ENCODE measurements around the gene SLC39A7. TPM values are rescaled to one million over a fixed set of nuclear protein-coding genes. Genes with fewer than 3 reads are reported as not detected.

Gene SLC39A7
- total RNA-seq, 4 donors from 2014 or later: 21.9 to 45.4 (median 26.2) TPM

- intact Hi-C loops (cut with DNase I; ENCODE audit: low total_unique reads) (loop anchor here (1.0 to 5.0 kb wide), 8 partner anchors 9 to 1072 kb away; partner anchors contain the start of genes ATF6B, BRD2, CUTA and KIFC1), in situ Hi-C loops (cut with MboI; ENCODE audit: low sequenced_read_pairs in 4 of 4) (loop anchor here in 1 of 4 donors (10.0 kb wide), 1 partner anchor 45 kb away; no protein-coding TSS in a partner anchor)
- H3K27me3 ChIP-seq: no peaks in the 10 kb centered on the region
- H3K36me3 ChIP-seq: peaks cover 0 to 49% of the 10 kb centered on the region in 2 donors
- DNase-seq: peak in 1 of 2 donors; percentile 78
- H3K4me3 ChIP-seq: peak overlapping the region; percentile 84 to 98 (median 86)
- H3K27ac ChIP-seq: peak overlapping the region; percentile 94 to 98 (median 96)
- H3K4me1 ChIP-seq: peaks cover 40 to 46% of the 10 kb centered on the region in 2 donors
- ATAC-seq: peak; percentile 37 to 38
- no peak for TF ChIP-seq POLR2A (IDR thresholded peaks at IDR 0.05)
- TF ChIP-seq, protein P1, sequence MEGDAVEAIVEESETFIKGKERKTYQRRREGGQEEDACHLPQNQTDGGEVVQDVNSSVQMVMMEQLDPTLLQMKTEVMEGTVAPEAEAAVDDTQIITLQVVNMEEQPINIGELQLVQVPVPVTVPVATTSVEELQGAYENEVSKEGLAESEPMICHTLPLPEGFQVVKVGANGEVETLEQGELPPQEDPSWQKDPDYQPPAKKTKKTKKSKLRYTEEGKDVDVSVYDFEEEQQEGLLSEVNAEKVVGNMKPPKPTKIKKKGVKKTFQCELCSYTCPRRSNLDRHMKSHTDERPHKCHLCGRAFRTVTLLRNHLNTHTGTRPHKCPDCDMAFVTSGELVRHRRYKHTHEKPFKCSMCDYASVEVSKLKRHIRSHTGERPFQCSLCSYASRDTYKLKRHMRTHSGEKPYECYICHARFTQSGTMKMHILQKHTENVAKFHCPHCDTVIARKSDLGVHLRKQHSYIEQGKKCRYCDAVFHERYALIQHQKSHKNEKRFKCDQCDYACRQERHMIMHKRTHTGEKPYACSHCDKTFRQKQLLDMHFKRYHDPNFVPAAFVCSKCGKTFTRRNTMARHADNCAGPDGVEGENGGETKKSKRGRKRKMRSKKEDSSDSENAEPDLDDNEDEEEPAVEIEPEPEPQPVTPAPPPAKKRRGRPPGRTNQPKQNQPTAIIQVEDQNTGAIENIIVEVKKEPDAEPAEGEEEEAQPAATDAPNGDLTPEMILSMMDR (IDR thresholded peaks at IDR 0.05 in 4 of 5, conservative IDR thresholded peaks at IDR 0.05 in 1 of 5): no peak
- H3K9me3 ChIP-seq: no peaks in the 10 kb centered on the region
Measured at GRCh38 chr6:33199687-33200218, 914 bp upstream of the SLC39A7 start.

DNA sequence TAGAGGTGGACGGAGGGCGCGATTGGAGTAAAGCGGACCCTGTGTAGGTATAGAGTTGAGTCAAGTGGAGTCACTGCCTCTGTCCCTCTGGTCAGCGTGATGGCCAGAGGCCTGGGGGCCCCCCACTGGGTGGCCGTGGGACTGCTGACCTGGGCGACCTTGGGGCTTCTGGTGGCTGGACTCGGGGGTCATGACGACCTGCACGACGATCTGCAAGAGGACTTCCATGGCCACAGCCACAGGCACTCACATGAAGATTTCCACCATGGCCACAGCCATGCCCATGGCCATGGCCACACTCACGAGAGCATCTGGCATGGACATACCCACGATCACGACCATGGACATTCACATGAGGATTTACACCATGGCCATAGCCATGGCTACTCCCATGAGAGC, 479 bp downstream of the SLC39A7 start:
- no peak for DNase-seq
- intact Hi-C loops (cut with DNase I; ENCODE audit: low total_unique reads) (loop anchor here (2.0 to 5.0 kb wide), 4 partner anchors 216 to 1074 kb away; partner anchors contain the start of genes ATF6B, BRD2 and CUTA), in situ Hi-C loops (cut with MboI; ENCODE audit: low sequenced_read_pairs in 4 of 4) (no loop called here)
- ATAC-seq: no peak
- peaks cover 0 to 35% of the 10 kb centered on the region in 2 donors for H3K36me3 ChIP-seq
- no peaks in the 10 kb centered on the region for H3K27me3 ChIP-seq
- peak overlapping the region; percentile 84 to 98 (median 86) for H3K4me3 ChIP-seq
- peaks cover 44 to 52% of the 10 kb centered on the region in 2 donors for H3K4me1 ChIP-seq
- no peak for TF ChIP-seq POLR2A (IDR thresholded peaks at IDR 0.05)
- TF ChIP-seq, protein P1 (IDR thresholded peaks at IDR 0.05 in 4 of 5, conservative IDR thresholded peaks at IDR 0.05 in 1 of 5): peak in 2 of 5 experiments; percentile 5 to 12
- H3K9me3 ChIP-seq: no peaks in the 10 kb centered on the region
- H3K27ac ChIP-seq: peak overlapping the region; percentile 94 to 98 (median 96)

- in situ Hi-C loops (cut with MboI; ENCODE audit: low sequenced_read_pairs in 4 of 4) (no loop called here), intact Hi-C loops (cut with DNase I; ENCODE audit: low total_unique reads) (loop anchor here (2.0 to 5.0 kb wide), 4 partner anchors 215 to 1075 kb away; partner anchors contain the start of genes ATF6B, BRD2 and CUTA)
- H3K27ac ChIP-seq: peak overlapping the region; percentile 94 to 98 (median 96)
- peaks cover 0 to 27% of the 10 kb centered on the region in 2 donors for H3K36me3 ChIP-seq
- no peak for DNase-seq
- H3K4me1 ChIP-seq: peaks cover 44 to 52% of the 10 kb centered on the region in 2 donors
- H3K9me3 ChIP-seq: no peaks in the 10 kb centered on the region
- TF ChIP-seq, protein P1 (IDR thresholded peaks at IDR 0.05 in 4 of 5, conservative IDR thresholded peaks at IDR 0.05 in 1 of 5): no peak
- no peak for TF ChIP-seq POLR2A (IDR thresholded peaks at IDR 0.05)
- ATAC-seq: no peak
- H3K4me3 ChIP-seq: peak overlapping the region; percentile 84 to 98 (median 86)
- H3K27me3 ChIP-seq: no peaks in the 10 kb centered on the region
Measured at GRCh38 chr6:33201935-33202334, 1.3 kb downstream of the SLC39A7 start.

- Histone ChIP-seq H3K9me3 (no peaks in the 10 kb centered on the region), H3K27ac (peak overlapping the region in 1 of 4 donors; percentile 94), H3K36me3 (peaks cover 0 to 23% of the 10 kb centered on the region in 2 donors), H3K27me3 (no peaks in the 10 kb centered on the region), H3K4me3 (no peak overlapping the region), H3K4me1 (peaks cover 43 to 57% of the 10 kb centered on the region in 2 donors)
- intact Hi-C loops (cut with DNase I; ENCODE audit: low total_unique reads) (loop anchor here (5.0 kb wide), 3 partner anchors 215 to 1075 kb away; partner anchors contain the start of genes ATF6B and CUTA), in situ Hi-C loops (cut with MboI; ENCODE audit: low sequenced_read_pairs in 4 of 4) (no loop called here)
- ATAC-seq: no peak
- no peak for TF ChIP-seq POLR2A (IDR thresholded peaks at IDR 0.05)
- TF ChIP-seq, protein P1 (IDR thresholded peaks at IDR 0.05 in 4 of 5, conservative IDR thresholded peaks at IDR 0.05 in 1 of 5): no peak
- no peak for DNase-seq
Measured at GRCh38 chr6:33202799-33203198, 2.1 kb downstream of the SLC39A7 start.

Data from gastrocnemius medialis (tissue), 4 donors.